ENCODE results near the gene NRSN2.

- TF ChIP-seq CTCF (IDR thresholded peaks at IDR 0.05; ENCODE audit: low read depth, low read length) (no peak), POLR2A (IDR thresholded peaks at IDR 0.05; ENCODE audit: extremely low read depth, insufficient read length) (no peak)
Observed at GRCh38 chr20:300345-300990, 46.4 kb upstream of the NRSN2 start.

Data from NB4 (cell line).